Stimulated activated naive CD4-positive, alpha-beta T cell (primary cell): ENCODE measurements around the gene AVPR2.

Experiments
- DNase-seq, 6 experiments: peaks; one replicate each; lab custom pipeline; 2025; lab: John Stamatoyannopoulos, UW

Gene AVPR2

DNA sequence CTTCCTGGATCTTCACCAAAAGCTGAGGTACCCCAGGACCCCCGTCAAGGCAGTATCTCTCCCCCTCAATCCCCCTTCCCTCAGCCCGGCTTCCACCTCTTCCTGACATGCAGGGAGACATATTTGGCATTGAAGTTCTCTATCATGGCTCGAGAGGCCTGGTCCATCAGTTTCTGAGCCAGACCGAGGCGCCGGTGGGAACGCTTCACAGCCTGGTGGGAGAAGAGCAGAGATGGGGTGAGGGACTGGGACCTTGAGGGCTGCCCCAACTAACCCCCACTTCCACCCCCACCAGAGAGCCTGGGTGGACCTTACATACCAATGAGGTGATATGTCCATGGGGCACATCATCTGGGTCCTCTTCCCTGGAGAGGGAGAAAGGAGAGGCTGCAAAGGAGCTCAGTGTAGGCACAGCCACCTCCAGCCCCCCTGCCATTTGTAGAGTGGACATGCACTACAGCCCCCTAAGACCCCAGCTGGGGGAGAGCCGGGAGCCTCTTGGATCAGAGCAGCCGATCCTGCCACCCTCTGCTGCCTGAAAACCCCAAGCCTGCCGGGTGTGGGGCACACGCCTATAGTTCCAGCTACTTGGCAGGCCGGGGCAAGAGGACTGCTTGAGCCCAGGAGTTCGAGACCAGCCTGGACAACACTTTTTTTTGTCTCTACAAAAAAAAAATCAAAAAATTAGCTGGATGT, 27.9 kb downstream of the AVPR2 start:
- DNase-seq = no peak

- DNase-seq = no peak
Measured at GRCh38 chrX:153933748-153934147, 29.3 kb downstream of the AVPR2 start.

GRCh38 chrX:153934148-153934761, 29.8 kb downstream of the AVPR2 start:
- no peak for DNase-seq

DNA sequence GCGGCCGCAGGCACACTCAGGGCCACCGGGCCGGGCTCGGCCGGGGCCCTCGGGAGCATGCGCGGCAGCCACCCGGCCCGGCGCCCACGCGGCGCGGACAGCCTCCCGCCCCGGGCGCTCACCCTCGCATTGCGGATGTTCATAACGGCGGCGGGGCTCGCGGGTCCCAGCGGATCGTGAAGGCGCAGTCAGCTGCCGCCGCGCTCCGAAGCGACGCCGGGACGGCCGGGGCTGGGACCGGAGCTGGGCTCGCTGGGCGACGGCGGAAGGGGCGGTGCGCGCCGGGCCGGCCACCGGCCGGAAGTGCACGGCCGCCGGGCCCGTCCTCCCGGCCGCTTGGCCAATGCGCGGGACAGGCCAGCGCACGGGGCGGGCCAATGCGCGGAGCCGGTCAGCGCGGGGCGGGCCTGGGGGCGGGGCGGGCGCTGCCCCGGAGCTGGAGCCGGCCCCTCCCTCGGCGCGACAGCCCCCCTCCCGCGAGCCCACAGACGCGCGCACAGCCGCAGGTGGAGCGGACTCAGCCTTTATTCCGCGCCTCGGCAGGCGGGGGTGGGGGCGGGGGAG, 30.4 kb downstream of the AVPR2 start, which contains the start of gene NAA10:
NAA10 (minus strand) TSS at position 276 of the 564 bp plus-strand sequence; CDS start at position 143, 133 bp downstream.
- DNase-seq = peak in 5 of 6 experiments; percentile 12 to 44 (median 34)

DNA sequence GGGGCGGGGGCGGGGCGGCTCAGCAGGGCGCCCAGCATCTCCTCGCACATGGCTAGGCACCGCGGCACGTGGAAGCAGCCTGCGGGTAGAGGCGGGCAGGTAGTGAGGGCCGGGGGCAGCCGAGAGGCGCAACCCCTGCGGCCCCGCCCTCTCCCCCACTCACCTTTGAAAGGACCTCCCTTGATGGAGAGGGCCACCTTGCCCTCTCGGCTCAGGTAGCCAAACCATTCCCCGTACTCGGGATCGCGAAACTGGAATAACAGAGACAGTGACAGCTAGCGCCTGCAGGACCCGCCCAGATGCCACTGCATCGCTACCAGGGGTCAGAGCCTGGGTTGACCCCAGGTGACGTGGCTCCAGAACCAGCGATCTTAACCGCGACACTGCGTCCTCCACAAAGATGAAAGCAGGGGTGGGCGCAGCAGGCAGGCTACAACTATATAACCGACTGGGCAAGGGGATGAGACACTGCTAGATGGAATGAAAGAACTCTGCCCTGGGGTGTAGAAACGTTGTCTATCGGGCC, 30.9 kb downstream of the AVPR2 start:
- peak in 2 of 6 experiments; percentile 27 to 39 for DNase-seq

DNA sequence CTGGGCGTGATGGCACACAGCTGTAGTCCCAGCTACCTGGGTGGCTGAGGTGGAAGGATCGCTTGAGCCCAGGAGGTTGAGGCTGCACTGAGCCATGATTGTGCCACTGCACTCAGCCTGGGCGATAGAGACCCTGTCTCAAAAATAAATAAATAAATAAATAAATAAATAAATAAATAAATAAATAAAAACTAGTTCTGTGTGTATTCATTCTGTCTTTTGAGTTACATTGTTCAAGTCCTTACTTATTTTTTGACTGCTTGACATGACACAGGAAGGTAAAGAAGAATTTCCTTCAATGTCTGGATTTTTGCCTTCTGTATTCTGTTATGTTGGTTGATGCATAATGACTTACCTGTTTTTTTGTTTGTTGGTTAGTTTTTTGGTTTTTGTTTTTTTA, 32.6 kb downstream of the AVPR2 start:
- DNase-seq = no peak

DNA sequence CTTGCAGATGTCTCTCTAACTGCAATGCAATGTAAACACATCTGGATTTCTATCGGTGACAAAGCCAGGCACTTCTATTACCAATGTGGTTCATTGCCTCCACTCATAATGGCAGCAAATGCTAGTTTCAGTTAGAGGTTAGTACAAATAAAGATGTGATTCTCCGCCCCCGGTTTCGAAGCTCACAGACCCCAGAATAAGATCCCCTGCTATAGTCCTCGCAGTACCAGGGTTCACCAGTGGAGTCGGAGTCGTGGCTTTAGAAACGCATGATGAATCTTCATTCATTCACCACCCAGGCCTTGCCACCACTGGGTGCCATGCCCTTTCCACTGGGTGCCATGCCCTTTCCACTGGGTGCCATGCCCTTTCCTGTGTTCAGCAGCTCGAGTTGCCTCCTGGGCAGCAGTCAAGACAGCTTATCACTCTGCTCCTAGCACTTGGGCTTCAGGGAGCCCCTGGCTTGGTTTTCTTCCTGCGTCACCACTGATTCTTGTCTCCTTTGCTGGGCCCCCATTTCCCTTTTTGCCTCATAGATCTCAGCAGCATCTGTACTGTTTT, 33.8 kb downstream of the AVPR2 start:
- DNase-seq = no peak

GRCh38 chrX:153939573-153939972, 35.1 kb downstream of the AVPR2 start:
- DNase-seq = no peak

- DNase-seq = no peak
Measured at GRCh38 chrX:153941336-153942252, 37.1 kb downstream of the AVPR2 start.

- peak in 5 of 6 experiments; percentile 8 to 39 (median 17) for DNase-seq
Measured at GRCh38 chrX:153944140-153944799, 39.8 kb downstream of the AVPR2 start, which contains the start of gene RENBP. TSS of gene RENBP (minus strand) at chrX:153944643. CDS start at chrX:153944610, 33 bp downstream.

DNA sequence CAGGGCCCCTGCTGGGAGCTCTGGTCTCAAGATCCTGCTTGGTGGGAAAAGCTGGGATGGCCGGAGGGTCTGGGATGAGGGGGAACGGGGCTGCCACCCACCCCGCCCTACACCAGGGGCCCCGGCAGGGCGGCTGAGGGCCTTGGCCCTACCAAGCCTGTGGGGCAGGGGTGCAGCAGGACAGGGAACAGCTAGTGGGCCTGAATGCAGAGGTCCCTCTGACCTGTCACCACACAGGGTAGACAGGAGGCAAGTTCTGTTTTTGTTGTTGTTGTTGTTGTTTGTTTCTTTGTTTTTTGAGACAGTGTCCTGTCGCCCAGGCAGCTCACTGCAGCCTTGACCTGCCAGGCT, 40.3 kb downstream of the AVPR2 start:
- no peak for DNase-seq

GRCh38 chrX:153945956-153946943, 41.8 kb downstream of the AVPR2 start:
- DNase-seq = no peak

GRCh38 chrX:153947009-153947769, 42.7 kb downstream of the AVPR2 start:
- peak; percentile 63 to 81 (median 68) for DNase-seq

DNA sequence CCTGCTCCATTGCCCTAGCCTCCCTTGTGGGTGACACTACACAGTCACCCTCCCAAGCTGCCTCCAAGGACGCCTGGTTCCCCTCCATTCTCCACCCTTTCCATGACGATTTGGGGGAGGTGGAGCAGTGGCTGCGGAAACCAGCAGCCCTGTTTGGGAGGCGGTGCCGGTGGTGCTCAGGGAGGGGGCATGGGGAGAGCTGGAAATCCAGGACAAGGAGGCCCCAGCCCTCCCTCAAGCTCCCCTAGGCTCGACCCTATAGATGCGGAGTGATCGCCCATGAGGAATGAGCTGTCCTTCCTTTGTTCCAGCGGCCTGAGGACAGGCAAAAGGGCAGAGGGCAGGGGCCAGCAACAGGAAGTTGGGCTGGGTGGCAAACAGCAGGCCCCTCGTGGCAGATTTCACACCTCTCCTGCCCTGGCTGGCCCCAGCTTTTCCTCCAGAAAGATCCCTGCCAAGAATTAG, 43.6 kb downstream of the AVPR2 start:
- DNase-seq = no peak

DNA sequence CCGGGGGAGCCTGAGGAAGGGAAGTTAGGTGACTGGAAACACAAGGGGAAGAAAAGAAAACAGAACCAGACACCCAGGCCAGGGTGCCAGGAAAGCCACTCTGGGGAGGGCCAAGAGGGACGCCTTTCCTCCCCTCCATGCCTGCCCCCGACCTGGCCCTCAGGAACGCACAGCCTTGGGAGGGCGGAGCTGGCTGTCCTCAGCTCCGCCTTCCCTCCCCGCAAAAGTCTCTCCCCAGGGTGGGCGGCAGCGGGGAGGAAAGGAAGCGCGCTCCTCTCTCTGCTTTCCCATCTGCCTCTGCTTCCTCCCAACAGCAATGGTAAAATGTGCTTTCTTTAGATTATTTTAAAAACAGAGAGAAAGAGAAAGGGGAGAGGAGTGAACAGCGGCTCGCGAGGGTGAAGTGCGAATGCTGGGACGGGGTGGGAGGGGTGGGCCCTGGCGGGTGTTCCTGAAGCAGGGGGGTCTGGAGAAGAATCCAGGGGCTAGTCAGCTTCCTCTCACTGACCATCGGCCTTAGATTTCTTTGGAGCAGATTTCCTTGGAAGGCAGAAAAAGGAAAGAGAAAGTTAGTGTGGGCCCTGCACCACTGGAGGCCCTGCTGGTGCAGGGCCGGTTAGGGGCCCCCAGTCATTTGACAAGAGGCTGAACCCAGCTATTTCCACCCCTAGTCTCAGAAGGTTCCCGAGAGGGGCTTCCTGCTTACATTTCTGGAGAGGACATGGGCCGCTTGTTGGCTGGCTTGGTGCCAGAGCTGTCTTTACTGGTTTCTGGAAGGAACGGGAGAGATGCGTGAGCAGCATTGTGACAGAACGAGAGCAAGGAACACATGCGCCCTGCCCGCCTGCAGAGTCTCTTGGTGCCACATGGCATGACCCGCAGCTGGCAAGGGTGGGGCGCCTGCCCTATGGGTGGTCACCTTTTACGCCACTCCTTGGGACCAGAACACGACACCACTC, 44.7 kb downstream of the AVPR2 start:
- DNase-seq = no peak

- no peak for DNase-seq
Measured at GRCh38 chrX:153950127-153950526, 45.7 kb downstream of the AVPR2 start.

- DNase-seq = no peak
Measured at GRCh38 chrX:153951683-153952372, 47.4 kb downstream of the AVPR2 start.
